ENCODE data around the gene DNAJC6. TPM values are rescaled to one million over a fixed set of nuclear protein-coding genes. Genes with fewer than 3 reads are reported as not detected.

Gene DNAJC6
- polyA plus RNA-seq, 1 donor (not counting 4 experiments of a cell fraction or from before 2014, with no cell fraction given): 7.7 TPM

DNA sequence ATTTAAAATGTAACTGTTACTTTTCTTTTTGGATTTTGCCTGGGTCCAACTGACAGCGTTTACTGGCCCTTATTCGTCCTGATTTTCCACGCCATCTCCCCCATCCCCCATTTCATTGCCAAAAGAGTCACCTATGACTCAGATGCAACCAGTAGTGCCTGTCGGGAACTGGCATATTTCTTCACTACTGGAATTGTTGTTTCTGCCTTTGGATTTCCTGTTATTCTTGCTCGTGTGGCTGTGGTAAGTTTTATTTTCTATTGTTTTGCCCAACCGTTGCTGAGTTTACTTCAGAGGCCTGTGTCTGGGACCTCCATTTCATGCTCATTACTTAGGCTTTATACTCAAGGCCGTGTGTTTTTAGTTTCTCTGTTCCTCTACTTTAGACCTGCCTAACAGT, 120.5 kb downstream of the DNAJC6 start:
- Histone ChIP-seq H3K27ac (ENCODE audit: control insufficient read depth, insufficient read depth, low read length) (peak overlapping the region; percentile 73), H3K4me3 (ENCODE audit: control insufficient read depth in 2 of 3, extremely low read depth in 1 of 3, insufficient read depth in 2 of 3, low read depth in 1 of 3, low read length in 3 of 3) (no peak overlapping the region), H3K79me2 (ENCODE audit: control insufficient read depth, insufficient read depth, low read length) (peaks cover 22% of the 10 kb centered on the region), H2AFZ (ENCODE audit: control insufficient read depth, low read length) (no peak overlapping the region), H3K9me3 (ENCODE audit: control insufficient read depth, low read depth, low read length) (no peaks in the 10 kb centered on the region), H3K9ac (ENCODE audit: control insufficient read depth, extremely low read depth, insufficient read depth, low read length) (peak overlapping the region; percentile 43), H4K20me1 (ENCODE audit: control insufficient read depth, extremely low read depth, insufficient read depth, low read length) (no peaks in the 10 kb centered on the region), H3K4me2 (ENCODE audit: control insufficient read depth, extremely low read depth, insufficient read depth, low read depth, low read length) (peak overlapping the region; percentile 68), H3K4me1 (ENCODE audit: control insufficient read depth, extremely low read depth, insufficient read depth, low read length) (peaks cover 43% of the 10 kb centered on the region), H3K36me3 (ENCODE audit: control insufficient read depth in 2 of 2, extremely low read depth in 1 of 2, insufficient read depth in 2 of 2, low read length in 2 of 2) (peaks cover 12 to 17% of the 10 kb centered on the region in 2 experiments), H3K9me1 (ENCODE audit: control insufficient read depth, extremely low read depth, insufficient read depth, low read length) (no peaks in the 10 kb centered on the region), H3K27me3 (ENCODE audit: control insufficient read depth, extremely low read depth, insufficient read depth, low read length) (no peaks in the 10 kb centered on the region)
- dilution Hi-C loops (cut with MboI; ENCODE audit: extremely low pct_ligation_motif_present, low sequenced_read_pairs): no loop called here
- TF ChIP-seq EZH2 (IDR thresholded peaks at IDR 0.05; ENCODE audit: low read length): no peak
- TF ChIP-seq, protein P1, sequence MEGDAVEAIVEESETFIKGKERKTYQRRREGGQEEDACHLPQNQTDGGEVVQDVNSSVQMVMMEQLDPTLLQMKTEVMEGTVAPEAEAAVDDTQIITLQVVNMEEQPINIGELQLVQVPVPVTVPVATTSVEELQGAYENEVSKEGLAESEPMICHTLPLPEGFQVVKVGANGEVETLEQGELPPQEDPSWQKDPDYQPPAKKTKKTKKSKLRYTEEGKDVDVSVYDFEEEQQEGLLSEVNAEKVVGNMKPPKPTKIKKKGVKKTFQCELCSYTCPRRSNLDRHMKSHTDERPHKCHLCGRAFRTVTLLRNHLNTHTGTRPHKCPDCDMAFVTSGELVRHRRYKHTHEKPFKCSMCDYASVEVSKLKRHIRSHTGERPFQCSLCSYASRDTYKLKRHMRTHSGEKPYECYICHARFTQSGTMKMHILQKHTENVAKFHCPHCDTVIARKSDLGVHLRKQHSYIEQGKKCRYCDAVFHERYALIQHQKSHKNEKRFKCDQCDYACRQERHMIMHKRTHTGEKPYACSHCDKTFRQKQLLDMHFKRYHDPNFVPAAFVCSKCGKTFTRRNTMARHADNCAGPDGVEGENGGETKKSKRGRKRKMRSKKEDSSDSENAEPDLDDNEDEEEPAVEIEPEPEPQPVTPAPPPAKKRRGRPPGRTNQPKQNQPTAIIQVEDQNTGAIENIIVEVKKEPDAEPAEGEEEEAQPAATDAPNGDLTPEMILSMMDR (optimal IDR thresholded peaks at IDR 0.05 in 1 of 3, IDR thresholded peaks at IDR 0.05 in 1 of 3, conservative IDR thresholded peaks at IDR 0.05 in 1 of 3; ENCODE audit: extremely low read depth in 1 of 3, insufficient read depth in 2 of 3, low read length in 3 of 3): no peak
- DNase-seq (ENCODE audit: low read depth, low spot score) (no peak), FAIRE-seq (peak; percentile 83)

- TF ChIP-seq, protein P1 (optimal IDR thresholded peaks at IDR 0.05 in 1 of 3, IDR thresholded peaks at IDR 0.05 in 1 of 3, conservative IDR thresholded peaks at IDR 0.05 in 1 of 3; ENCODE audit: extremely low read depth in 1 of 3, insufficient read depth in 2 of 3, low read length in 3 of 3): peak in 2 of 3 experiments; percentile 44 to 46
- TF ChIP-seq EZH2 (IDR thresholded peaks at IDR 0.05; ENCODE audit: low read length): no peak
- H3K4me3 ChIP-seq (ENCODE audit: control insufficient read depth in 2 of 3, extremely low read depth in 1 of 3, insufficient read depth in 2 of 3, low read depth in 1 of 3, low read length in 3 of 3): no peak overlapping the region
- no peaks in the 10 kb centered on the region for H4K20me1 ChIP-seq (ENCODE audit: control insufficient read depth, extremely low read depth, insufficient read depth, low read length)
- no peak overlapping the region for H3K27ac ChIP-seq (ENCODE audit: control insufficient read depth, insufficient read depth, low read length)
- peaks cover 12 to 13% of the 10 kb centered on the region in 2 experiments for H3K36me3 ChIP-seq (ENCODE audit: control insufficient read depth in 2 of 2, extremely low read depth in 1 of 2, insufficient read depth in 2 of 2, low read length in 2 of 2)
- dilution Hi-C loops (cut with MboI; ENCODE audit: extremely low pct_ligation_motif_present, low sequenced_read_pairs): no loop called here
- H3K9me1 ChIP-seq (ENCODE audit: control insufficient read depth, extremely low read depth, insufficient read depth, low read length): no peaks in the 10 kb centered on the region
- DNase-seq (ENCODE audit: low read depth, low spot score) (no peak), FAIRE-seq (no peak)
- H3K27me3 ChIP-seq (ENCODE audit: control insufficient read depth, extremely low read depth, insufficient read depth, low read length): no peaks in the 10 kb centered on the region
- no peak overlapping the region for H2AFZ ChIP-seq (ENCODE audit: control insufficient read depth, low read length)
- H3K4me1 ChIP-seq (ENCODE audit: control insufficient read depth, extremely low read depth, insufficient read depth, low read length): peaks cover 41% of the 10 kb centered on the region
- no peak overlapping the region for H3K9ac ChIP-seq (ENCODE audit: control insufficient read depth, extremely low read depth, insufficient read depth, low read length)
- H3K9me3 ChIP-seq (ENCODE audit: control insufficient read depth, low read depth, low read length): no peaks in the 10 kb centered on the region
- H3K79me2 ChIP-seq (ENCODE audit: control insufficient read depth, insufficient read depth, low read length): peaks cover 18% of the 10 kb centered on the region
- H3K4me2 ChIP-seq (ENCODE audit: control insufficient read depth, extremely low read depth, insufficient read depth, low read depth, low read length): no peak overlapping the region
Observed at GRCh38 chr1:65431111-65431705, 121.9 kb downstream of the DNAJC6 start.

Data from keratinocyte (primary cell).